Activated T-helper 1 cell treated with Interleukin-2 at 50 U/mL for 16 hours (primary cell): ENCODE measurements around the gene ZC3HAV1L.
"Not testable (repeated sequence)": the region's sequence is repeated elsewhere in the genome, so short reads cannot be mapped to it uniquely, and the experiment has no call there.

Experiments used
- DNase-seq: peaks from one replicate; pipeline ENCODE4 v3.0.0-alpha.2; 2020; ENCODE audit warnings: low read depth

ZC3HAV1L gene

DNA sequence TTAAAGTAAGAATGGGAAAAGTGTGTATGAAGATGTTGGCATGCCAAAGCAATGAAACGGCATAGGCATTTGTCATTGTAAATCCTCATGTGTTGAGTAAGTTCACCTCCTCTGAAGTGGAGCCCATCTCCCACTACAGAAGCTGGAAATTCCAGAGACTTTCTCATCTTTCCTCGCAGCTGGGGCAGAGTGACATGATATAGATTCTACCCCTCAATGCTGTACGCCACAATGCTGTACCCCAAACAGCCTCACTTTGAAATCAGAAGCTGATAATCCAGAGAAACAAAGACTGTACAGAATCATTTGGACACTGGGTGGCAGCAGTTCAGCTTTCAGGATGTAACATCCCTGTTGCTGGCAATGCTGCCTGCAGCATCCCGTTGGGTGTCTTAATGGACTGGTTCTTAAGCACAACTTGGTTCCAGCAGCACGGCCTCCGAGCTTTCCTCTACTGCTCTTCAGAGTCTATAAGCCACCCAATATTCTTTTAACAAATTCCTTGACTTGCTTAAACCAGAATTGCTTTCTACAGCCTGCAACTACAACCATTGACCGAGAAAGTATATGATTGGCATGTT is 18.8 kb downstream of the ZC3HAV1L start:
- DNase-seq = peak; percentile 30

GRCh38 chr7:139011373-139011772 is 24.5 kb downstream of the ZC3HAV1L start:
- DNase-seq = no peak

- DNase-seq = no peak
Observed at GRCh38 chr7:139004321-139005090, 31.3 kb downstream of the ZC3HAV1L start.

GRCh38 chr7:138999414-138999813 is 36.4 kb downstream of the ZC3HAV1L start:
- DNase-seq = no peak

DNA sequence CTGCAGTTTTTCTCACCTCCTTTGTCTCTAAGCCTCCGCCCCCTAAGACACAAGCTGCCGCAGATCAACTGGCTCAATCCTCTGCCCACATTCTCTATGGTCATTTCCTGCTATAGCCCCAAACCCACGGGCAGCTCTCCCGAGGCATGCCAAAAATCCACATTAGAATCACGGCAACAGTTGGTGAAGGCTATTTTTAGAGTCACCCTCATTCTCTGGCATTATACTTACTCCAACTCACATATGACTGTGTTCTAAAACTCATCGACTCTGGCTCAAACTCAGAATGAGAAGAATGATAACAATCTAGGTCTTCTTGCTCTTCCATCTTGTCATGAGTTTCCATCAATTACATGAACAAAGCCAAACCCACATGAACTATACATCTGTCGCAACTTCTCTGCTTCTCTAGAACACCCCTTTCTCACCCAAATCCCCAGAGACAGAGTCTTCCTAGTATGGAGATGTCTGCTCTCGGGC is 43.8 kb downstream of the ZC3HAV1L start:
- no peak for DNase-seq

DNA sequence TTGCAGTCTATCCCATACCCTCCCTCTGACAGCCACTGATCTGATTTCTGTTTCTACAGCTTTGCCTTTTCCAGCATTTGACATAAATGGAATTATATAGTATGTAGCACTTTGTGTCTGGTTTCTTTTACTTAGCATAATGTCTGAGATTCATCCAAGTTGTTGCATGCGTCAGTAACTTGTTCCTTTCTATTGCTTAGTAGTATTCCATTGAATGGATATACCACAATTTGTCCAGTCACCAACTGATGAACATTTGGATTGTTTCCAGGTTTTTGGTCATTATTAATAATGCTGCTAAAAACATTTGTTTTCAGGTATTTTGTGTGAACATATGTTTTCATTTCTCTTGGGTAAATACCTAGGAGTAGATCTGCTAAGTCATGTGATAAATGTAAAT is 48.2 kb downstream of the ZC3HAV1L start:
- DNase-seq = no peak

- no peak for DNase-seq
Observed at GRCh38 chr7:138982204-138982623, 53.6 kb downstream of the ZC3HAV1L start.

- DNase-seq = peak; percentile 35
Observed at GRCh38 chr7:138981332-138982203, 54.3 kb downstream of the ZC3HAV1L start, which contains the start of gene KIAA1549. Gene KIAA1549 (minus strand): TSS chr7:138981389. CDS start chr7:138981269, 120 bp downstream.

DNA sequence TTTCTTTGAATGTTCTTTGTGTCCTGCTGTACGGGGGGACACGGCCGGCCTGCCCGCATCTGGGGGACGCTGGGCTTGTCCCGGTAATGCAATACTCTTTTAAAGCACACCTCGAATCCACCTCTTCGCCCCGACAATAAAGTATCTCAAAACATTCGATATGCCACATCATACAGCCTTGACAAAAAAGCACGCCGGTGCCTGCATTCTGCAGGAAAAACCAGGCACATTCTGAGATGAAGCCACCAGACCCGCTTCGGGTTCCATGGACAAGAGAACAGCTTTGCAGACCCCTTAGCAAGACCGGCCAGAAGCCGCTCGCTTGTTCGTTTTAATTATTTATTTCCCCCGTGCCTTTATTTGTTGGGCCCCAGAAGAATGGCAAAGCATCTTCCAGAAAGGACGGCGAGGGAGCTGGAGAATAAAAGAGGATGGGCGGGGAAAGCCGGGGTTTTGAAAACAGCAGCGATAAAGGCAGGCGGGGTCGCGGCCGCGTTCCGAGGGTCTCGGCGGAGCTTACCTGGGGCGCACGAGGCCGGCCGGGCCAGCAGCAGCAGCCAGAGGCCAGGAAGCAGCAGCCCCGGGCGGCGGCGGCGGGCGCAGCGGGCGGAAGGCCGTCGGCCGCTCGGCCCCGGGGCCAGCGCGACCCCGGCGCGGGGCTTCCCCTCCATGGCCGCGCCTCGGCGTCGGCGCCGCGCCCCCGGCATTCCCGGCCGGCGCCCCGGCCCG is 55.1 kb downstream of the ZC3HAV1L start:
- no peak for DNase-seq

GRCh38 chr7:138979988-138980562 is 55.8 kb downstream of the ZC3HAV1L start:
- no peak for DNase-seq

DNA sequence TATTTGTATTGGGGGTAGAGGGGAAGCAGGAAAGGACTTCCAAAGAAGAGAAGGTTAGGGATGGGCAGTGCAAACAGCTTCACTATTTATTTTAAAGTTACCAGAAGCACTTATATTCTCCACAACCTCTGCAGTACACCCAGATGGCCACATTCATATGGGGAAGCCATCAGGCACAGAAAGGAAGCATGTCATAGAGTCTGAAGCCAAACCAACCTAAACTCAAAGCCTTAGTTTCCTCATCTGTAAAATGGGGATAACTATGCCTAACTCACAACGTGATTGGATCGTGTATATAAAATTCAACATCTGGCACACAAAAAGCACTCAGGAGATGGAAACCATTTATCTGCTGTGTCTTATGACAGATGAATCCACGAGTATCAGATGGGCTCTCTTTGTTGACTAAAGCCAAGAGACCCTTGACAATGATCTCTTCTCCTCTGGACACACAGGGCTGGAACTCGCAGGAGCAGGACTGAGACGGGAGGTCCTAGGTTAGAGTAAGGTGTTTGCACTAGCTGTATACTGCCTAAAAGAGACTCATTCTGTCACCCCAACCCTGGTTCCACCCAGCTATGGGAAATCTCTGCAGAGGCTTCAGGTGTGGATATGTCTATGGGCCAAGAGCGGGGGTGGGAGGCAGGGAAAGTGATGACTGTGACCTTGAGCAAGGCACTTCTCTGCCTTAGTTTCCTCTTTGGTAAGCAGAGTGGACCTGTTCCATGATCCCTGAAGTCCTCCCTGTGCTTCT is 56.4 kb downstream of the ZC3HAV1L start:
- DNase-seq = no peak

- no peak for DNase-seq
Observed at GRCh38 chr7:138978541-138979184, 57.2 kb downstream of the ZC3HAV1L start.

GRCh38 chr7:138976161-138976560 is 59.7 kb downstream of the ZC3HAV1L start:
- DNase-seq = not testable (repeated sequence)
